Renal pelvis (tissue), 4 donors: ENCODE data around the gene HJURP. TPM values are rescaled to one million over a fixed set of nuclear protein-coding genes. Genes with fewer than 3 reads are reported as not detected.

Experiments
- DNase-seq: peaks from one replicate; pipeline ENCODE4 v3.0.0-alpha.2; 2013
- polyA plus RNA-seq, 3 donors: library from polyadenylated mRNA; unstranded; fragments of 120-200 nt; gene quantifications; one replicate each; pipeline ENCODE4 v1.2.1, GENCODE V29; 2013; ENCODE audit not compliant: insufficient read length in 3 of 3

HJURP gene
- polyA plus RNA-seq, 3 donors, result 22.3 to 24.9 (median 23.4) TPM

- no peak for DNase-seq
Observed at GRCh38 chr2:233816771-233817170, 37.6 kb downstream of the HJURP start.

GRCh38 chr2:233816334-233816733 is 38.0 kb downstream of the HJURP start:
- no peak for DNase-seq

- no peak for DNase-seq
Observed at GRCh38 chr2:233815861-233816260, 38.5 kb downstream of the HJURP start.

GRCh38 chr2:233814056-233814835 is 40.1 kb downstream of the HJURP start:
- no peak for DNase-seq

GRCh38 chr2:233813236-233814055 is 40.9 kb downstream of the HJURP start:
- peak; percentile 60 for DNase-seq

- DNase-seq, result no peak
Observed at GRCh38 chr2:233811732-233812131, 42.6 kb downstream of the HJURP start.

- DNase-seq, result no peak
Observed at GRCh38 chr2:233811087-233811486, 43.2 kb downstream of the HJURP start.

- DNase-seq, result no peak
Observed at GRCh38 chr2:233810385-233810784, 44.0 kb downstream of the HJURP start.

- DNase-seq, result no peak
Observed at GRCh38 chr2:233807966-233808935, 46.1 kb downstream of the HJURP start.

GRCh38 chr2:233807215-233807865 is 47.0 kb downstream of the HJURP start:
- DNase-seq, result no peak

GRCh38 chr2:233803994-233804393 is 50.3 kb downstream of the HJURP start:
- no peak for DNase-seq

GRCh38 chr2:233803292-233803911 is 50.9 kb downstream of the HJURP start:
- DNase-seq, result no peak

GRCh38 chr2:233802132-233802815 is 52.1 kb downstream of the HJURP start:
- no peak for DNase-seq

GRCh38 chr2:233801357-233802131 is 52.8 kb downstream of the HJURP start:
- DNase-seq, result no peak

GRCh38 chr2:233800208-233800607 is 54.1 kb downstream of the HJURP start:
- no peak for DNase-seq

GRCh38 chr2:233799716-233800115 is 54.6 kb downstream of the HJURP start:
- no peak for DNase-seq

GRCh38 chr2:233799087-233799665 is 55.2 kb downstream of the HJURP start:
- DNase-seq, result no peak

GRCh38 chr2:233798335-233799086 is 55.8 kb downstream of the HJURP start:
- DNase-seq, result no peak
